Activated T-cell treated with anti-CD3 and anti-CD28 coated beads, Interleukin-2, amount 50 U/mL, for 48 hours (primary cell): ENCODE measurements around the gene FGGY.
"Not testable (repeated sequence)": the region's sequence is repeated elsewhere in the genome, so short reads cannot be mapped to it uniquely, and the experiment has no call there.

Experiments
- DNase-seq, 2 experiments: peaks; one replicate each; pipeline ENCODE4 v3.0.0-alpha.2; 2020

The FGGY gene

GRCh38 chr1:59691261-59691660 is 394.4 kb downstream of the FGGY start:
- DNase-seq, result no peak

GRCh38 chr1:59692591-59692990 is 395.7 kb downstream of the FGGY start:
- no peak for DNase-seq

- DNase-seq, result no peak
Measured at GRCh38 chr1:59693406-59693805, 396.5 kb downstream of the FGGY start.

DNA sequence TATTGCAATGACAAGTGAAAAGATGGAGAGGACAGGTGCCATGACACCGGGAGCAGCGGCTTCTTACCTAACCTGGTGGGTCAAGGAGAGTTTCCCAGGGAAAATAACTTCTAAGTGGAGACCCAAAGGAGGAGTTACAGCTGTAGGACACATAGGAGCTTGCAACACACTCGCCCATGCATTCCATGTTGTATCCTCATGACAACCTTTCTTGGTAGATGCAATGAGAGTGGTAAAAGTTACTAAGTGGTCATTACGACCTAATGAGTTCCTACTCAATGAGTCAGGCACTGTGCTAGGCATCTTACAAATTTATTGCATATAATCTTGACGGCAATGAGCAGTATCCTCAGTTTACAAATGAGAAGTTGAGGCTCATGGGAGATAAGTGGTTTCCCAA is 398.4 kb downstream of the FGGY start:
- no peak for DNase-seq

GRCh38 chr1:59696421-59697115 is 399.7 kb downstream of the FGGY start:
- DNase-seq, result no peak

DNA sequence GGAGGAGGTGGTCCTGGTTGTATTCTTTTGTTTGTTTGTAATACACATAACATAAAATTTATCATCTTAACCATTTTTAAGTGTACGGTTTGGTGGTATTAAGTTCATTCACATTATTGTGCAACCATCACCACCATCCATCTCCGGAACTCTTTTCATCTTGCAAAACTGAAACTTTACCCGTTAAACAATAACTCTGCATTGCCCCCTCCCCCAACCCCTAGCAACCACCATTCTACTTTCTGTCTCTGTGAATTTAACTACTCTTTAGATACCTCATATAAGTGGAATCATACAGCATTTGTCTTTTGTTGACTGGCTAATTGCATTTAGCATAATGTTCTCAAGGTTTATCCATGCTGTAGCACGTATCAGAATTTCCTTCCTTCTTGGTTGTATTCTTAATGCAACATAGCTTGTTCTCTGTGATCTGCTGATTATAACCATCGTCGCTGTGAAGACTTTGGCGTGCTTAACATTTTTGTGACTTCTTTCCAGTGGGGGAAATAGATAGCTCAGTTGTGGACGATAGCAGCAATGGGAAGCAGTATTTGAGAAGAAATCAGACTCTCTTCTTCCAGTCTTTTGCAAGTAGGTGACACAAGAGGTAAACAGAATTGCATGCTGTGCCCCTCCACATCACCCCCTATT is 400.4 kb downstream of the FGGY start:
- DNase-seq, result peak; percentile 33 to 36

DNA sequence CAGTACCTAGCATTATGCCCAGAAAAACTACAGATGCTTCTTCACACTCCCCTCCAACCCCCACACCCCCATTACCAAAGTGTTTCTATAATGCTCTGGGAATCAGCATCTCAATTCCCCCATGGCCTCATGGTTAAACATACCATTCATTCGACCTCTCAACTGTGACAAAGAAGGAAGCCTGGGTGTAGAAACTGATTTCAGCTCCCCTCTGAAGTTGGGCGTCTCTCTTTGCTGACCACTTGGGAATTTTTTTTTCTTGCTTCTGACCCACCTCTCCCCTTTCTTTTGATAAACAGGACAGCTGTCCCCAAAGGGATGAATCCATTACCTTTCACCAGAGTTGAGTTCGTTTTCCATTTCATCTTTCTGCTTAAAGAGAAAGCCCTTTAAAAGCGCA is 401.5 kb downstream of the FGGY start:
- DNase-seq, result no peak

- DNase-seq, result no peak
Measured at GRCh38 chr1:59699227-59699847, 402.4 kb downstream of the FGGY start.

DNA sequence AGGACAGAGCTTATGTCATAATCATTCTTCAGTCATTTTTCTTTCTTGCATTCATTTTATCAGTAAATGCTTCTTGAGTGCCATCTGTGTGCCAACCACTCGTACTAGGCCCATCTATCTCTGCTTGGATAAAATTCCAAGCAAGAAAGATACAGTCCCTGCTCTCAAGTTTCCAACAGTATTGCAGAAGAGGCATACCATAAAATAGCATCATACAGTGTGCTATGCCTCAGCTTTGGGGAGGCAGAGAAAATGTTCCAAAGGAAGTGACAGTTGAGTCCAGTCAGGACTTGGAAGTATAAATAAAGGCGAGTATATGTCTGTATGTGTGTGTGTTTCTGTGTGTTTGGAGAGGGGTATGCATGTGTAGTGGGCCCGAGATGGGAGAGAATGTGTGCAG is 404.5 kb downstream of the FGGY start:
- DNase-seq, result no peak

GRCh38 chr1:59703226-59703917 is 406.5 kb downstream of the FGGY start:
- DNase-seq, result no peak

- no peak for DNase-seq
Measured at GRCh38 chr1:59703918-59704378, 407.1 kb downstream of the FGGY start.

- DNase-seq, result no peak
Measured at GRCh38 chr1:59704716-59705115, 407.8 kb downstream of the FGGY start.

- DNase-seq, result no peak
Measured at GRCh38 chr1:59705466-59706302, 408.8 kb downstream of the FGGY start.

DNA sequence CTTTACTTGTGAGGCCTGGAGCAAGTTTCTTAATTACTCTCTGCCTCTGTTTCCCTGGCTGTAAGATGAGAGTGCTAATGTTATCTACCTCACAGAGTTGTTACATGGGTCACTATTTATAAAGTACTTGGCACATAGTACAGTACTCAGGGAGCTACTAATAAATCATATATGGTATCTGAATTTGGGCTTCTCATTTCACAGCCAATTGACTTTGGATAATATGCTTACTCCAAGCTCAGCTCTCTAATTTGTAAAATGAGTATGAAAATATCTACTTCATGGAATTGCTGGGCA is 409.4 kb downstream of the FGGY start:
- DNase-seq, result no peak

GRCh38 chr1:59707178-59707791 is 410.4 kb downstream of the FGGY start:
- no peak for DNase-seq

DNA sequence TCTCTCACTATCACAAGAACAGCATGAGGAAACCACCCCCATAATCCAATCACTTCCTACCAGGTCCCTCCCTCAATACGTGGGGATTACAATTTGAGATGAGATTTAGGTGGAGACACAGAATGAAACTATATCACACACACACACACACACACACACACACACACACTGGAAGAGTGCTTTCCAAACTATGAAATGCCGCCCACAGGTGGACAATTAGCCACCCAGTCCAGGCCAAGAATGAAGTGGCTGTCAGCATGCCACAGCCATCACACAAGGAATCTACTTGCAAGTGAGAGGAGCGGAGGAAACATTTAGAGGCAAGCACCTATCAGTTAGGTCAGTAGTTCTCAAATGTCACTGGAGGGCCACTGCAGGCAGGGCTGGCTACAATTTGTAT is 412.4 kb downstream of the FGGY start:
- no peak for DNase-seq

DNA sequence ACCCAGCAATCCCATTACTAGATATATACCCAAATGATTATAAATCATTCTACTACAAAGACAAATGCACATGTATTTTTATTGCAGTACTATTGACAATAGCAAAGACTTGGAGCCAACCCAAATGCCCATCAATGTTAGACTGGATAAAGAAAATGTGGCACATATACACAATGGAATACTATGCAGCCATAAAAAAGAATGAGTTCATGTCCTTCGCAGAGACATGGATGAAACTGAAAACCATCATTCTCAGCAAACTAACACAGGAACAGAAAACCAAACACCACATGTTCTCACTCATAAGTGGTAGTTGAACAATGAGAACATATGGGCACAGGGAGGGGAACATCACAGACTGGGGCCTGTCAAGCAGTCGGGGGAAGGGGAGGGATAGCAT is 414.0 kb downstream of the FGGY start:
- not testable (repeated sequence) for DNase-seq

- no peak for DNase-seq
Measured at GRCh38 chr1:59714219-59714618, 417.3 kb downstream of the FGGY start.

DNA sequence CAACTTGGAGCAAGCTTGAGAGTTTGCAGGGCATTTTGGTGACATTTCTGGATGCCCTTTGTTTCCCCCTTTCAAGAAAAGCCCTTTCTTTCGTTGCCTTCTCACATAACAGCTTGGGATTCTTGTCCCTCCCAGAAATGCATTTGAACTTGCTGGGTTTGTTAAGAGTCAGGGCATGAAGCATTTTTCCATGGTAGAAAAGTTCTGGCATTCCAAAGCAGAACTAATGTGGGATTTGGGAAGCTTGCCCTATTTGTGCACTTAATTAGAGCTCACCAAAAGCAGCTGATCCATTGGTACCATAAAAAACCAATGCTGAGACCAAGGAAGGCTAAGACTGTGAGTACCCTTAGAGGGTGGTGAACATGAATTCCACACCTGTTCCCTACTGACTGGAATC is 418.1 kb downstream of the FGGY start:
- no peak for DNase-seq

DNA sequence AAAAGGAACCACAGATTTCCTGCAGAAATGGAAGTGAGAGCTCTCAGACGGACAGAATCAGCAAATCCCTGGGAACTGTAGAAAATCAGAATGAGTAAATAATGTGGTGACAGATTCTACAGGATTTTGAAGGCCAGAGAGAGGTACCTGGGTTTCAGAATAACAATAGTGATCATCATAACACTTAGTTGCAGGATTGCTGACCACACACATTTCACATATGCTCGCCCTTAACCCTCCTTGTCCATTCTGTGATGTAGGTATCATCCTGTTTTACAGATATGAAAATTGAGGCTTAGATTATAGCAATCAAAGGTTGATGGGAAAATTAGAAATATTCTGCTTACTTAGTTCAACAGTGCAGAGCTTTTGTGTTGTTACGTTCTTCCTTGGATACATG is 419.9 kb downstream of the FGGY start:
- DNase-seq, result no peak

- no peak for DNase-seq
Measured at GRCh38 chr1:59718064-59718988, 421.4 kb downstream of the FGGY start.
